Panc1 (cell line): ENCODE results near the gene BAZ2B.

Experiments
- TCF7L2 ChIP-seq: IDR thresholded peaks from 2 replicates; pipeline ENCODE4 v1.6.1; 2011; ENCODE audit warnings: mild to moderate bottlenecking, low read depth, low read length, inconsistent platforms
- TF ChIP-seq, protein P1 (sequence below): fragments of 450-650 bp; IDR thresholded peaks from 2 replicates; pipeline ENCODE4 v1.5.1; 2017; ENCODE audit warnings: mild to moderate bottlenecking

DNA sequence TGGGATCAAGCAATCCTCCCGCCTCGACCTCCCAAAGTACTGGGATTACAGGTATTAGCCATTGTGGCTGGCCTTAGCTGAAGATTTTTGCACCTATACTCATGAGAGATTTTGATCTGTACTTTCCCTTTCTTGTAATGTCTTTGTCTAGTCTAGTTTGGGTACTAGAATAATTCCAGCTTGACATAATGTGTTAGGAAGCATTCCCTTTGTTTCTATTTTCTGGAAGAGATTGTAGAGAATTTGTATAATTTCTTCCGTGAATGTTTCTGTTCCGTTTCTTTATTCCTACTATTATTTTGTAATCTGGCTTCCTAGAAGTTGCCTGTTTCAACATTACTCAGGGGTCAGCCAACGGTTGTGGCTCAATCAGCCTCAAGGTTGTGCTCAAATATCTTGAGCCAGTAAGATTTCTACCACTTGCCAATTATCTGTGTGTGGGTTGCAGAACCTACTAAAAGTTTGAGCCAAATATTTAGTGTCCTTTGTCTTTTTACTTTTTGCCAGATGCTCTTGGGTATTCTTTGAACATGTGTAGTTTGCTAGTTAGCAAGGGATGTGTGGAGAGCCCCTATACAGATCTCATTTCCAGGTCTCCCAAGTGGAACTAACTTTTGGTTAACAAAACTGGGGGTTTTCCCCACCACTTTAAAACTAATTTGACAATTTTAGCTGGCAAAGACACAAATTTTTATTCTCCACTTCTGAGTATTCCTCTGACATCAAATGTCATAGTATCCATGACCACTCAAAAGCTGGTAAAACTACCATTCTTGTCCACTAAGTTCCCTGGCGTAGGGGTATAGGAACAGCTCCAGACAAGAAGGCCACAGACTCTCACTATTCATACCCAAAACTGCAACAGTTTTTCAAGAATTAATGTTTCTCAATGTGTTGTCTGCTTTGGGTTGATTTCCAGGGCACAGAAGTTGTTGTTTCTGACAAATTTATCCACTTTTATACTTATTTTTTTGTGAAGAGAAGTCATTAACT is 42.8 kb upstream of the BAZ2B start:
- TF ChIP-seq, protein P1, sequence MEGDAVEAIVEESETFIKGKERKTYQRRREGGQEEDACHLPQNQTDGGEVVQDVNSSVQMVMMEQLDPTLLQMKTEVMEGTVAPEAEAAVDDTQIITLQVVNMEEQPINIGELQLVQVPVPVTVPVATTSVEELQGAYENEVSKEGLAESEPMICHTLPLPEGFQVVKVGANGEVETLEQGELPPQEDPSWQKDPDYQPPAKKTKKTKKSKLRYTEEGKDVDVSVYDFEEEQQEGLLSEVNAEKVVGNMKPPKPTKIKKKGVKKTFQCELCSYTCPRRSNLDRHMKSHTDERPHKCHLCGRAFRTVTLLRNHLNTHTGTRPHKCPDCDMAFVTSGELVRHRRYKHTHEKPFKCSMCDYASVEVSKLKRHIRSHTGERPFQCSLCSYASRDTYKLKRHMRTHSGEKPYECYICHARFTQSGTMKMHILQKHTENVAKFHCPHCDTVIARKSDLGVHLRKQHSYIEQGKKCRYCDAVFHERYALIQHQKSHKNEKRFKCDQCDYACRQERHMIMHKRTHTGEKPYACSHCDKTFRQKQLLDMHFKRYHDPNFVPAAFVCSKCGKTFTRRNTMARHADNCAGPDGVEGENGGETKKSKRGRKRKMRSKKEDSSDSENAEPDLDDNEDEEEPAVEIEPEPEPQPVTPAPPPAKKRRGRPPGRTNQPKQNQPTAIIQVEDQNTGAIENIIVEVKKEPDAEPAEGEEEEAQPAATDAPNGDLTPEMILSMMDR, result no peak
- TF ChIP-seq TCF7L2, result no peak
